Endometrial microvascular endothelial cells (primary cell): Measurements from ENCODE around the gene ADAMTS17. TPM values are rescaled to one million over a fixed set of nuclear protein-coding genes. Genes with fewer than 3 reads are reported as not detected.

Source experiments
- in situ Hi-C: cut with HindIII; loops from 2 replicates; pipeline ENCODE4 v1.10.0; 2017; ENCODE audit warnings: low sequenced_read_pairs, low pct_unique_long_range_greater_than_20kb; ENCODE audit errors: inconsistent ontology term
- total RNA-seq: library from RNA; depleted of rRNA; stranded (reverse); fragments of >200 nt; gene quantifications from one replicate; pipeline ENCODE4 v1.2.3, GENCODE V29; 2015; ENCODE audit errors: inconsistent ontology term

The ADAMTS17 gene
- total RNA-seq, 1 donor from 2014 or later, result not detected

DNA sequence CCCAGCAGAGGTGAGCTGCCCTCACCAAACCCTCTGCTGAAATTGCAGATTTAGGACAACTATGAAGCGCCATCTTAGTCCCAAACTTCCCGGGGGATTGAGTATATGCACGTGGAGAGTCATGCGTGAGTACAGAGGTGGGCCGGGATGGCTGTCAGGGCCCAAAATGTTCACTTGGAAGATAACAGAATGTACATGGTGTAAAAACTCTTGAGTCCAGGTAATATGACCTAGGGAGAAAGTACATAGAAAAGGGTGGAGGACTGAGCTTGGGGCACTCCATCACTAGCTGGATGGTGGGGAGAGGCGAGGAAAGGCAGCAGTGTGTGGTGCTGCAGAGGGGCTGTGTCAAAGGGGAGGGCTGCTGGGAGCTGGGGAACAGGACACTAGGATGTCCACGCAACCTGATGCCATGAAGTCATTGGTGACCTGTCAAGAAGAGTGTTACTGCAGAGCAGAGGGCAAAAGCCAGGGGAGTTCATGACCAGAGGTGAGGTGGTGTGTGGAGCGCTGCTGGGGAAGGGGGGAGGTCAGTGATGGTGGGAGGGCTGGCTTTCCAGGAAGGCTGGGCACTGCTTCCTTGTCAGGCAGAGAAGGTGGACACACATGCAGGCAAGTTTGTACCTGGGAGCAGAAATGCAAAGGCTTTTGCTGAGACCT, 372.4 kb downstream of the ADAMTS17 start:
- in situ Hi-C loops, result no loop called here

DNA sequence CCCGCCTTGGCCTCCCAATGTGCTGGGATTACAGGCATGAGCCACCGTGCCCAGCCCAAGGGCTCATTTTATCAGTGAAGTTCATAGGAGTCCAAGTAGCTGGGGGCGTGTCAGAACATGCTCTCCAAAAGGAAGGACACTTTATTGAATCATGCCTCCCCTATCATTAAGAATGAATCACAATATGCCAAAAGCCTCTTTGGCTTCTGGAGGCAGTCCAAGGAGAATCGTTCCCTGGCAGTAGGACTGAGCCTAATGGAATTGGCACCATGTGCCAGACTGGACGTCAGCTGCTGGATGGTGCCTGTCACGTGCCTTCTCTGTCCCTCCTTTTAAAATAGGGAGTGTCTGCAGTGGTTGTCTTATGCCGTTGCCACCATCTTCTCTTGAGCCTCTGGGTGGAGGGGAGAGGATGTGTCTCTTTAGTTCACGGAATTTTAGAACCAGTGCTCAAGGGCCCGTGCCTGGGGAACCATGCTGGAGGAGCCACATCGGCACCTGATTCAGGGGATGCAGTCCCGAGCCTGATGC, 373.9 kb downstream of the ADAMTS17 start:
- in situ Hi-C loops, result no loop called here

DNA sequence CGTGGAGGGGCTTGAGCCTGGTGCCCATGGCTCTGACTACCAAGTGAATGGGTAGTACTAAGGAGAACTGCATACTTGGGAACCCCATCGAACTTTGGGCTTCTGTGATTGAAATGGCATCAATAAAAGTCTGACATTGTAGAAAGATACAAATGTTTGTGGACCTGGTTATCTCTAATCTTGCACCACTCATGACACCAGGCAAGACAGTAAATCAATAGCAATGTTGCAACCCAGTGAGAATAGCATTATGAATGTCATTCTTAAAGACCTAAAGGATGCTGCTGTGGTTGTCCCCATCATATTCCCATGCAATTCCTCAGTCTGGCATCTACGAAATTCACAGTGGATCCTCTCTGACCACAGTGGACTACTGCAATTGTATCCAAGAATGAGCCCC, 375.0 kb downstream of the ADAMTS17 start:
- in situ Hi-C loops, result no loop called here

DNA sequence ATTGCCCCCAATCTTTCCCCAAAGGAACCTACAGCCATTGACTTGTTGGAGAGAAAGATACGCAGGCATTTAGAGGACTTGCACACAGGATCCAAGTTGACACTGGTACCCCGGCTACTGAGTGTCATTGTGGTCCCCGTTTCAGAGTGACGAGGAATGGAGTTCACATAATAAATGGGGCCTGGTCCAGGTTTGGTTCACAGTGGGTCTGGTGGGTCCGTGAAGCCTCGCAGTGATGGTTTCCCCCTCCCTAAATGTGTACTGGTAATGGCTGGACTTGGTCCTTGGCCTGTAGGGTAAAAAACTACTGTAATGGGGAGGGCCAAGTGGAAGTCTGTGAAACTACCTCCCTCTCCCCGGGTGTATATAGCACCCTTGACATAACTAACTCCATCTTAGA, 376.4 kb downstream of the ADAMTS17 start:
- in situ Hi-C loops, result no loop called here

DNA sequence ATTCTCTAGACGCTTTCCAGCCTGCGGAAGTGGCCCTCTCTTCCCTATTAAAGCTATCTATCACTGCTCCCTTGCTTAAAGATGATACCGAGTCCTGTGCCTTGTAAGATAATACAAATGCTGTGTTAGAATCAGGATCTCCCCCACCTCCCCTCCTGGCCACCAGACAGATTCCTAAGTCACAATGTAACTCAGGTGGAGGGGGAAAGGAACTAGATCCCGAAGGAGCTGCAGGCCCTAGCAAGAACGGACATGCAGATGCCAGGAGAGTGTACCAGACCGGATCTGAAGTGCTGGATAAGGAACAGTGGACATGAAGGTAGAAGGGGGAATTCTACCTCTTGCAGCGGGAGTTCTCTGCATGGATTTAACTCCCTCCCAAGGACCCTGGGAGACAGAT, 377.8 kb downstream of the ADAMTS17 start:
- in situ Hi-C loops, result no loop called here

DNA sequence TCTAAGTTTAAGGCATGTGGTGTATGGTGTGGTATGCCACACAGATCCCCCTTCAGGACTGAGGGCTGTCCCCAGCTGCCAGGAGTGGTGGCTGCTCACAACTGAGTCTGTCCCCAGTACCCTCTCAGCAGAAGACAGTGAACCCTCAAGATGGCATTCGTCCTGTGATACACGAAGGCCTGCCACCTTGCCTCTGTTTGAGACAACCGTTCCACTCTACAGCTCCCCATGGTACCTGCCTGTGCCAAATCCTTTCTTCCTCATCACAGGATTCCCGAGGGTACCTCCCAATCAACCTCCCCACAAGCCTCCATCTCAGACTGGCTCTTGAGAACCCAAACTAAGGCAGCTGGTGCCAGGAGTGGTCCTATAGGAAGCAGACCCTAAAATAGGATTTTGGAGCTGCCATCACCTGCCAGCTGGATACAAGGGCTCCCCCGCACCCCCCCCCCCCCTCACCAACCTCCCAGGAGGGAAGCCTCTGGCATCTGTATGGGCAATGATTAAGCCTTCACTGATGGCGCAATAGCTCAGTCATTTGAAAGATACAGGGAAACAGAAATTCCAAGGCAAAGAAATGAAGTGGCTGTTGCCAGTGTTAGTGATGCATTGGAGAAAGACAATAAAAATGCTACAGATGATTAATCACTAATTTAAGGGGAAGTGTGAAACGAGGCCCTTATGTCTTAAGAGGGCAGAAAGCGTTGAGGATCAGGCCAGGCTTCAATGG, 378.5 kb downstream of the ADAMTS17 start:
- in situ Hi-C loops, result no loop called here

DNA sequence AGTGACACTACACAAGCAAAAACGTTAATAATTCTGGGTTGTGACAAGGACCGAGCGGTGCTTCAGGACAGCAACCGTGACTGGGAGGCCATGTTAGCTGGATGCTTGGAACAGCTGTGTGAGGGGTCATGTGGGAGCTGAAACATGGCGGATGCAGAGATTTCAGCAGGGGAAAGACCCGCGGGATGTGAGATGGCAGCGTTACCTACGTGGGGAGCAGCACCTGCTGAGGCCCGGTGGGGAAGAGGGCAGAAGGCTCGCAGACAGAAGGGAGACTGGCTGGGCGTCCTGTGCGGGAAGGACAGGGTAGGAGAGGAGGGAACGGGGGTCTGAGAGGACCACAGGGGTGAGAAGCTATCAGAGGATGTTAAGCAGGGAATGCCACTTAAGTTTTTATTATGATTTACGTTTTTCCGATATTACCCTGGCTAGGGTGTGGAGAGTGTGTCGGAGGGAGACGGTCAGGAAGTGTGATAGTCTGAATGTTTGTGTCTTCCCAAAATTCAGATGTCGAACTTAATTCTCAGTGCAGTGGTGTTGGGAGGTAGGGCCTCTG, 379.7 kb downstream of the ADAMTS17 start:
- in situ Hi-C loops, result no loop called here

DNA sequence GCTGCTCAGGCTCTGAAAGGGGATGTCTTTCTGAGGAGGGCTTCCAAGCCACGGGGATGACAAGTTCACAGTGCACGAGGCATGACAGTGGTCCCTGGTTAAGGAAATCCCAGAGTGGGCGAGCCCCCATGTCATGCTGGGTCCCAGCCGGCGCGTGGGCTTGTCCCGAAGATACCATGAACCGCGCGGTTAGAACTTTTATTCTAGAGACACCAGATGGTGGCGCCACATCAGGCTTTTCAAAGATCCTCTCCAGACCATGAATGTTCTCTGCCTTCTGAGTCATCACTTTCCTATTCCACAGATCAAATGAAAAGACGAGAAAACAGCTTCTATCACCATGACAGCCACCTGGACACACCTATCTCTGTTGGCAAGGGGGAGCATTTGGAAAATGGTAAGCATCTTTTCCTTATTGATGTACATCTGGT, 380.7 kb downstream of the ADAMTS17 start:
- in situ Hi-C loops, result no loop called here

DNA sequence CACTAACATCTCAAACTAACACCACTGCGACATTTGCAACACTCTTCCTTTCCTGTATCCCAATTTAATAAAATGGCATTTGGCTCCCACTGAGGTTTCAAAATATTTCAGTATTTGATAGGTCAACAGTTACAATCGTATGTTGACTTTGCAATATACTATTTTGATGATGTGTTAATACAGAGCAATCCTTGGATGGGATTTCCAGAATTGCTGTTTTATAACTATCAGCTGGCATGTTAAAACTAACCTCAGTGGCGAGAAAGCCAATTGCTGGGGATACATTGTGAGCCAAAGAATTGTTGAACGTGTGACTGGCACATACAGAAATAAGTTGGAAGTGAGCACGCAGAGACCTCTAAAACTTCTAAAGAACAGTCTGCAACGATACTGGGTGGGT, 382.4 kb downstream of the ADAMTS17 start:
- in situ Hi-C loops, result no loop called here

DNA sequence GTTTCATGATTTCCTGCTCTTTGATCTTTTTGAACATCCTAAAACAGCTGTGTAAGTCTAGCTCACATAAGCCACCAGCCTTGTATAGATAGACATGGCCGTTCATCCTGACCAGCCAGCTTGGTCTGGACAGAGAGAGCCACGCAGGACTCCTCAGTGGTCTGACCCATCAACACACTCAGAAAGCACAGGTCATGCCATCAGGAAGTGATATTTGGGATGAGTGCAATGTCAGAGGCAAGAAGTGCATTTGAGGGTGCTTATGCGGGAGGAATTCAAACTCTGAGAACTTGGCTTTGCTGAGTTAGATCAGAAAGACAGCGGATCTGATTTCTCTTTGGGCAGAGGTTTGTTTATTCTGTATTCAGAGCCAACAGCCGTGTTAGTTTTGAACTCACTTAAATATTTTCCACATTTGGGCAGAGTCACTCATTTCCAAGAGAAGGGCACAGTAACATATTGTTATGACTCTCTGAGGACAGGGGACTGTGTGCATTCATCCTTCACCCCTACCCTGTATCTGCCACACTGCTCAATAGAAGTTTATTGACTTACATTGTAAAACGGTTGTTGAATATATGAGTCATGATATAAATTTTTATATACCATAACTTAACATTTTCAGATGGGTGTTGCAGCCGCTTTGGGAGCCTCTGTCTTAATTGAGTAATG, 383.2 kb downstream of the ADAMTS17 start:
- in situ Hi-C loops, result no loop called here

DNA sequence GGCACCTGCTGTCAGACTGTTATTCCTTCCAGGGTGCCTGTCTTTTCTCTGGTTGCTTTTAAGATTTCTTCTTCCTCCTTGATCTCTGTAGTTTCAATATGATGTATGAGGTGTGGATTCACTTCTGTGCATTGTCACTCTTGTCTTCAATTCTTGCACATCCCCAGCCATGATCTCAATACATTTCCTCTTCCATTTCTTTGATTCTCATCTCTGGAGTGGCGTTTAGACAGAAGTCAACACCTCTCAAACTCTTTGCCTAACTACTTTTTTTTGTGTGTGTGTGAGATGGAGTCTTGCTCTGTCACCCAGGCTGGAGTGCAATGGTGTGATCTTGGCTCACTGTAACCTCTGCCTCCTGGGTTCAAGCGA, 384.1 kb downstream of the ADAMTS17 start:
- in situ Hi-C loops, result no loop called here

DNA sequence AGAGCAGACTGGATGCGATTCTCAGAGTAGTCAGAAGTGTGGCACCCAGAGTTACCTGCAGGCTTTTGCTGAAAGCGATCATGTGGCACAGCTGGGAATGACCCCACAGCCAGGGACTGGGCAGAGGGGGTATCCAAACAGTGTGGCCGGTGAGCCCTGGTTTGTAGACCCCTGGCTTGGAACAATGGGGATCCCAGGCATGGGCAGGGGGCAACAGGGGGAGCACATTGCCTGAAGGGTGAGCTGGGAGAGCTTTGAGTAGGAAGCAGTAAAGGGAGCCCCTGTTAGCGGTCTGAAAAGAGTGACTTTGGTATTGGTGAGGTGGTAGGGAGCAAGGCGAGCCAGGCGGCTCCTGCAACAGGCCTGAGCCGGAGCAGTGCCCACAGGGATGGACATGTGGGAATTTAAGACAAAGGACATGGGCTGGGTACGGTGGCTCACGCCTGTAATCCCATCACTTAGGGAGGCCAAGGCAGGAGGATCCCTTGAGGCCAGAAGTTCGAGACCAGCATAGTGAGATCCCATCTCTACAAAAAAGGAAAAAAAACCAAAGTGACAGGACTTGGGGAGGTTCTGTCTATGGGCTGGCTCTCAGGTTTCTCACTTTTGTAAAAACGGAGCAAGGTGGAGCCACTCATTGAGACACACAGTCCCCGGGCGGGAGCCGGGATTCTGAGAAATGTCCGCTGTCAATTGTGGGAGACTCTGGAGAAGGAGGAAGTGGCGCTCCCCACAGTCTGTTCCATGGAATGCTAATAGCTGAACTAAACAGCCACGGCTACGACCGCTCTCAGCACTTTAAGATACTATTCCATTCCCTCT, 384.7 kb downstream of the ADAMTS17 start:
- in situ Hi-C loops, result no loop called here

DNA sequence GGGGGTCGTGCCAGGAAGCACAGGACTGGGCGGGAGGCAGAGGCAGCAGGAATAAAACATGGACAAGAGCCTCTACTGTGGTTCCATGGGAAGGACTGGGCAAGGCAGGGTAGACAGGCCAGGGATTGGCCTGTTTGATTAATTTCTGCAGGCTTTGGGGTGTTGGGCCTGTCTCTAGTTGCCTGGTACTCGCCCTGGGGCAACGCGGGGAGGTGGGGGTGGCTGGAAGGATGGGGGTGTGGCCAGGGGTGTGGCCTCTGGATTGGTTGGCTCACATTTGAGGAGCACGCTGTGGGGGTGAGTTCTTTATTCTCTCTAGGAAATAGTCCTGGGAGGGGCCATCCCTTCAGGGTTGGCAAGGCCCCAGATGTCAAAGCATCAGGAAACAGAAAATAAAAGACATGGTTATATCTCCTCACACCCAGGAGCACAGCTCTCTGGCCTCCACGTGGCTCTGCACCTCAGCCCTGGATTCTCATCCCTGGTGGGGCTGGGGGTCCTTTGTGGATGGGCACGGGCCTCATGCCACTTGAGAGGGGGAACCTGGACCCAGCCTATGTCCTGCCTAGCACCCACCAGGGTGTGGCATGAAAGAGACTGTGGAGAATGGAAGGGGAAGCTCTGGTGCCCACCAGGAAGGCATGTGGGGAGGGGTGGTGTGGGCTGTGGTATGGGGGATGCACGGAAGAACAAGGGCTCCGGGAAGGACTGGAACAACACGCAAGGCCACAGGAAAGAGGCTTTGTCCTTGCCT, 385.6 kb downstream of the ADAMTS17 start:
- in situ Hi-C loops, result no loop called here

DNA sequence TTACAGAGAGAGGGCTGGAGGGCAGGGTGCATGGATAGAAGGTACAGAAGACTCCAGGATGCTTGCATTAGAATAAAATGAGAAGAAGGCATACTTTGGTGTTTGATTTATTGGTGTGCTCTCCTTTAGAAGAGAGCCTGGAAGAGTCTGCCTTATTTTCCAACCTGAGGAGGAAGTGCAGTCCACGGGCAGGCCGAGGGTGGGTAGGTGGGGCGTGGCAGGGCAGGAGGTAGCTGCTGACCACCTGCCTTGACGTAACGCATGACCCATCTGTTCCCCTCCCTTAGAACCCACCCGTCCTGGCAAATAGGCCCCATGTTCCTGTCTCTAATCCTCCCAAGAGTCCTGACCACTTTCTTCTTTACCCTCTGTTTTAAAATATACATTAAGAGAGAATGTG, 386.2 kb downstream of the ADAMTS17 start:
- in situ Hi-C loops, result no loop called here

DNA sequence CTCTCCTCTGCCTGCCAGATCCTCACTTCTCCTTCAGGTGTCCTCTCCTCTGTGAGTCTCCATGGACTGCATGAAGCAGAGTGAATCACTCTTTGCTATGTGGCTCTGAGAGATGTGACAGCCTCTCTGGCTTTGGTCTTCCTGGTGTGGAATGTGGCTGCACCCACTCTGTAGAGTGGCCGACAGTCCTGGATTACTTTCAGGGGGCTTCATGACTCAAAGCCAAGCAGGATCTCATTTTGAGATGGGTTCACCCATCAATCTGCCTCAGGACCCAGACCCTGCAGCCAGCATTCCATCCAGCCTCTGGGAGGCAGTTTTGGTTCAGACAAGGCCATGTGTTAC, 386.6 kb downstream of the ADAMTS17 start:
- in situ Hi-C loops, result no loop called here

DNA sequence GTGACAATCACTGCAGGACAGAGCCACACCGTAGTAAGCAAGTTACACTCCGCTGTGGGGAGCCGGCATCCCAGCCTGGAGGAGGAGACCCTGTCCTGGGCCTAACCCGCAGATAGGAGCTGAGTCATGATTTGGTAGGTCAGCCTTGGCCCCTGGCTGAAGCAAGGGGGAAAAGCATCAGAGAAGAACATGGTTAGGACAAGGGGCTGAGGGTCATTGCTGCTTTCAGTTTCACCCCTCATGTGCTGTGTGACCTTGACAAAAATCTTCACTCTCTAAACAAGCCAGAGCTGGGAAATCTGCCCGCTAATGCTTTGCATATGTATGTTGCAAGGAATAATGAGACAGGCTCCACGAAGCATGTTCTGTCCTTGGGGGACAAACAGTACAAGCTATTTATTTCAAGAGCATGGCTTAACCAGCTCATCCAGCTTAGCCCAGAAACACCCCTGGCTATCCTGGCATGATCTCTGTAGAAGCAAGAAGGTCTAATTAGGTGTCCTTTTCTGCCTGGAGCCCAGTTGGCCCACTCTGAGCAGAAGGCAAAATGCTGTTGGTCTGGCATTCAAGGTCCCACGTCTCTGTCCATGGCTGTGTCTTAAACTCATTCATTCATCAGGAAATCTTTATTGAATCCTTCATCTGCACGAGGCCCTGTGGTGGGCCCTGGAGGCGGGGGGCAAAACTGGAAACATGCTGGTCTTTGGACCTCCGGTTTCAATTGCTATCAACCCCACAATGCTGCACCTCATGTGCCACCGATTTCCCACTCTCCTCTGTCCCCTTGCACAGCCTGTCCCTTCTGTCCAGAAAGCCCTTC, 387.2 kb downstream of the ADAMTS17 start:
- in situ Hi-C loops, result no loop called here

DNA sequence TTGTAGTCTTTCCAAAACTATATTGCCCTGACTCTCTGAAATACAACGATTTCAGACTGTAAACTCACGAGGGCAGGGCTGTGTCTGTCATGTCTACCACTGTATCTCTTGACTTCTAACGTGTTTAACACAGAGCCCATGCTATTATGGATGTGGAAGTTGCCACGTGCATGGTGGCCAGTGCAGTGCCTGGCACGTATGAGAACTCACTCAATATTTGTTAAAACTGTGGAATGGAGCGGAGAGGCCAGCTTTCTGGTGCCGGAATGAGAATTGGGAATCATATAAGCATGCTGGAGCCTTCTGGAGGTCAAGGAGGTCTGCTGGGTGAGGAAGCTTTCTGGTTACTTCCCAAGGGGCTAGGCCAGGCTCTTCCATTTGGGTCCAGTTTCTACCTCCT, 387.9 kb downstream of the ADAMTS17 start:
- in situ Hi-C loops, result no loop called here

DNA sequence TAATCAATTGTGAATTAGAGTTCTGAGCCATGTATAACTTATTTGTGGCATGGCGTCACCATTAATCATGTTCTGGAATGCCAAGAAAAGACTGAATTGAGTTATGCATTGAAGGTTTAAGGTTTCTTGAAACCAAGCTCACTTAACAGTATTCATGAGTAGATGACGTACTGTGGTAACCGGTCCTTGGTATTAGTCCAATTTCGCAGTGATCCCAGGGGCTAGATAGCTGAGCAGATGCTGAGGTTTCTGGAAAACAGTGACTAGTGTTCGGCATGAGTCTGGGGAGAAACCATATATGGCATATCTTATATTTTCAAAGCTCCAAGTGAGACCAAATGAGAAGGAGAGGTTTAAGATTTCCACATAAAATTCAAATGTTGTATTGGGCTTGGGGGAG, 390.3 kb downstream of the ADAMTS17 start:
- in situ Hi-C loops, result no loop called here
